ENCODE results near the gene TMEM129.

TMEM129 gene, protein sequence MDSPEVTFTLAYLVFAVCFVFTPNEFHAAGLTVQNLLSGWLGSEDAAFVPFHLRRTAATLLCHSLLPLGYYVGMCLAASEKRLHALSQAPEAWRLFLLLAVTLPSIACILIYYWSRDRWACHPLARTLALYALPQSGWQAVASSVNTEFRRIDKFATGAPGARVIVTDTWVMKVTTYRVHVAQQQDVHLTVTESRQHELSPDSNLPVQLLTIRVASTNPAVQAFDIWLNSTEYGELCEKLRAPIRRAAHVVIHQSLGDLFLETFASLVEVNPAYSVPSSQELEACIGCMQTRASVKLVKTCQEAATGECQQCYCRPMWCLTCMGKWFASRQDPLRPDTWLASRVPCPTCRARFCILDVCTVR

DNA sequence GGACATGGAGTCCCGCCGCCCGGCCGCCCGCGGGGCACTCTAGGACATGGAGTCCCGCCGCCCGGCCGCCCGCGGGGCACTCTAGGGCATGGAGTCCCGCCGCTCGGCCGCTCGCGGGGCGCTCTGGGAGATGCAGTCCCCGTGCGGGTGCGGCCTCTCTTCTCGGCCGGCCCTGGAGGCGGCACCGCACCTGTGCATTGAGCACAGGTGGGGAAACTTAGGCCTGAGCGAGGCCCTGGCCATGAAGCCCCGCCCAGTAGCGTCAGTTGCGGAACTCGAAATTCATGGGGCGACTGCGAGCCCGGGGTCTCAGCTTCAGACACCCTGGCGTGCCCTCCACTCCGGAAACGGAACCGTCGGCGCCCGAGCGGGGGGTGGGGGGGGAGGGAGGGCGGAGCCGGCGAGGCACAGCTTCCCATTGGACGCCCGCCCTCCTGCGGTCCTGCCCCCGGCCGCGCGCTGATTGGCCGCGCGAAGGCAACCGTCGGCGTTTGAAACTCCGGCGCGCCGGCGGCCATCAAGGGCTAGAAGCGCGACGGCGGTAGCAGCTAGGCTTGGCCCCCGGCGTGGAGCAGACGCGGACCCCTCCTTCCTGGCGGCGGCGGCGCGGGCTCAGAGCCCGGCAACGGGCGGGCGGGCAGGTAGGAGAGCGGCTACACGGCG is at the start of gene TMEM129, which contains the start of gene TACC3:
TSS of gene TMEM129 (minus strand) at position 321 of the 663 bp plus-strand sequence. CDS start 486 bp downstream, outside the sequence.
TSS of gene TACC3 (plus strand) at position 519 of the 663 bp plus-strand sequence. CDS start 1,901 bp downstream, outside the sequence.
- peak within 1 kb of the TSS; percentile 72 for H3K4me3 ChIP-seq (ENCODE audit: low read depth, low read length)
- no peak for TF ChIP-seq CTCF (IDR thresholded peaks at IDR 0.05; ENCODE audit: low read depth, low read length)

DNA sequence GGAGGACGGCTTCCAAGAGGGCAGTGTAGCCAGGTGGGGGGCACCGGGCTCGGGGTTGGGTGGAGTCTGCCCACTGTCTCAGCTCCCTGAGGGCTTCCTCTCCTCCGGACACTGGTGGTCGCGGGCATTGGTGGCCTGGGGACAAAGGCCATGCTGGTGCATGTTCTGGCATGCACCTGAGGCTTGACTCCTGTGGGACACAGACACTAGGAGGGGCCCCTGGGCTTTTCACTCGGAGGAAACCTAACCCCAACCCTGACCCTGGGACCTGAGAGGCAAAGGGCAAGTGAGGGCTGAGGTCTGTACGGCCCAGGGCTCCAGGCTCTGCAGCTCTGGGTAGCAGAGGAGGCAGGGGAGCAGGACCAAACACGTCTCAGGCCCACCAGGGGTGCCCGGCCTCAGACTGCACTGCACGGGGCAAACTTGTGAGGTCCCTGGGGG is 49.7 kb upstream of the TMEM129 start:
- no peak overlapping the region for H3K4me3 ChIP-seq (ENCODE audit: low read depth, low read length)
- TF ChIP-seq CTCF (IDR thresholded peaks at IDR 0.05; ENCODE audit: low read depth, low read length), result no peak

DNA sequence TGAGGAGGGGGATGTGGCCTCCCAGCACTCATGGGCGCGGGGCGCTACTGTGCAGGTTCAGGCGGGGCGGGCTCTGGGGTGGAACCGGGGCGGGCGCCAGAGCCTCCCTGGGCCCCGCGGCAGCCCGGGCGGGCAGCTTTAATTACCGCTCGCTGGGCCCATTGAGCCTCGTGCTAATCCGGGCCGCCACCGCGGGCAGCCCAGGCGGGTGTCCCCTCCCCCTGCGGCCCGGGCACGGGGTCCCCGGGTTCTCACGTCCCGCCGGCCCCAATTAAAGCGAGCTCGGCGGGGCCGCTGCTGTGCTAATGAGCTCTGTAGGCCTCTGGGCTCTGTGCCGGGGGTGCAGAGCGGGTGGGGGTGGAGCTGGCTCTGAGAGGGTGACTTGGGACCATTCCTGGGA is 49.1 kb upstream of the TMEM129 start:
- TF ChIP-seq CTCF (IDR thresholded peaks at IDR 0.05; ENCODE audit: low read depth, low read length), result no peak

DNA sequence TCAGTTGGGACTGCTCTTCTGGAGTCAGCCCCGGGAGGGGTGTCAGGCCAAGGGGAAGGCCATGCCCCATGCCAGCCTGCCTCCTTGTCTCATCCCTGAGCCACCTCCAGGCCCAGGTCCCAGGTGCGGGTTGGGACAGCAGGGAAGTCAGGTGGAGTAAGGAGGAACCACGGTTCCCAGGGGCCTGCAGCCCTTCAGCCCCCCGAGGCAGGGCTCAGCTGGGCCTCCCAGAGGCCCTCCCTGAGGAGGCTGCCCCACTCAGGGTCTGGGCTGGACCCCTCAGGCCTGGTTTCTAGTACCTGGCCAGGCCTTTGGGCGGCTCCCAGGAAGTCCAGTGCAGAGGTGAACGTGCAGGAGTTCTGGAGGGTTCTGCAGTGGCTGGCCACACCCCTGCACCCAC is 48.6 kb upstream of the TMEM129 start:
- no peak for TF ChIP-seq CTCF (IDR thresholded peaks at IDR 0.05; ENCODE audit: low read depth, low read length)
- no peak overlapping the region for H3K4me3 ChIP-seq (ENCODE audit: low read depth, low read length)

More for the DNA sequence above, 49.1 kb upstream of the TMEM129 start:
- no peak overlapping the region for H3K4me3 ChIP-seq (ENCODE audit: low read depth, low read length)

DNA sequence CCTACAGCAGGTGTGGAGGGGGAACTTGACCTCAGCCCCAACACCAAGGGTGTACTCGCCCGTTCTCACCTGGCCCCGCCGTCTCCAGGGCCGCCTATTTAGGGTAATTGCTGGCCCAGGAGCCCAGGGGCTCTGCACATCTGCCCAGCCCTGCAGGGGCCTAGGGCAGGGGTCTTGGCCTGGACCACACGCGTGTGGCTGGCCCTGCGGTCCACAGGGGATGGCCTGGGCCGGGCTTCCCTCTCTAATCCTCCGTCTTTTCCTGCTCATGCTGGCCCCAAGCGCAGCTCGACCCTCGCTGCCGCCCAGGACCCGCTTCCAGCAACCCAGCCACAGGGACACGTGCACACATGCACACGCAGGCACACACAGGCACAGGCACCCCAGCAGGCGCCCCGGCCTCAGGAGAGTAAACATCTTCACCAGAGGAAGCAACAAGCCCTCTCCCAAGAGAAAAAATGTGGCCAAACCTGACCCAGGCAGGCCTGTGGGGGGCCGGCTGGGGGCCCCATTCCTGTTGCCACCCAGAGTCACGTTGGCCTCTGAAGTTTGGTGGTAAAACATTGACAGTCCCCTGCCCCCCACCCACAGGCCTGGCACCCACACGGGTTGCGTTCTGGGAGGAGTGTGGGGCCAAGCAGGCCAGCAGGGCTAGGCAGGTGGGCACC is 47.4 kb upstream of the TMEM129 start:
- no peak for TF ChIP-seq CTCF (IDR thresholded peaks at IDR 0.05; ENCODE audit: low read depth, low read length)
- H3K4me3 ChIP-seq (ENCODE audit: low read depth, low read length), result no peak overlapping the region

DNA sequence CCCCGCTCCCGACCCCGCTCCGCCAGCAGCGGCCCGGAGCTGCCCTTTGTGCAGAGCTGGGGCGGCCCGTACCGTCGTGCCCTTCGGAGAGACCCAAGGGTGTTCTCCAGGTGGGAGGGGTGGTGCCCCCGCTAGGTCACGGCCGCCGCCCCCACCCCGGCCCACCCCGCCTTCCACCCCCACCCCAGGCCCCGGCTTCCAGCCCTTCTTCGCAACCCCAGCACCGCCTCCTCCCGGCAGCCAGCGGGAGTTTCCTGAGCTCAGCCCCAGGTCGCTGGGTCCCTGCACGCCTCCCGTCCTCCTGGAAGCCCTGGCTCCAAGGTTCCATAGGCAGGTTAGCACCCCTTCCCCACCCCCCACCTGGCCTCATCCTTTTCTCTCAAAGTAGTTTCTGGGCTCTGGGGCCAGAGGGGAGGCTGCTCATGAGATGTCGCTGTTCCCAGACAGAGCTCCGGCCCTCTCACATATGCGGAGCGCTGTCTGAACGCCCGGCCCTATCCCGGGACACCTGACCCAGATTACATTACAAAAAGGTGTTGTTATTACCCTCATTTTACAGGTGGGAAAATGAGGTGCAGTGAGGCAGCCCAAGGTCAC is 46.7 kb upstream of the TMEM129 start:
- TF ChIP-seq CTCF (IDR thresholded peaks at IDR 0.05; ENCODE audit: low read depth, low read length), result peak; percentile 19; the same call in 1 of the 2 replicates

More for the DNA sequence above, 46.7 kb upstream of the TMEM129 start:
- H3K4me3 ChIP-seq (ENCODE audit: low read depth, low read length), result no peak overlapping the region

Data from WI38 (cell line).